UCSD-AML1 (cell line): ENCODE results near the gene ABHD1.

Experiments used
- DNase-seq: peaks from one replicate; lab custom pipeline; 2025; ENCODE audit not compliant: unreplicated experiment; lab: John Stamatoyannopoulos, UW

Gene ABHD1

GRCh38 chr2:27086724-27087593 lies 36.7 kb upstream of the ABHD1 start, which contains the start of gene KHK:
Gene KHK (plus strand): TSS chr2:27086772. CDS start chr2:27087260, 488 bp downstream.
- no peak for DNase-seq

GRCh38 chr2:27087823-27088410 lies 35.7 kb upstream of the ABHD1 start:
- DNase-seq = no peak

GRCh38 chr2:27088634-27089033 lies 35.0 kb upstream of the ABHD1 start:
- no peak for DNase-seq

GRCh38 chr2:27089111-27089954 lies 34.3 kb upstream of the ABHD1 start:
- DNase-seq = no peak

GRCh38 chr2:27091746-27092695 lies 31.6 kb upstream of the ABHD1 start:
- no peak for DNase-seq

- peak; percentile 52 for DNase-seq
Measured at GRCh38 chr2:27092696-27093429, 30.8 kb upstream of the ABHD1 start.

GRCh38 chr2:27093430-27094352 lies 29.9 kb upstream of the ABHD1 start:
- no peak for DNase-seq

- DNase-seq = no peak
Measured at GRCh38 chr2:27094353-27094984, 29.1 kb upstream of the ABHD1 start.

- no peak for DNase-seq
Measured at GRCh38 chr2:27095427-27095744, 28.2 kb upstream of the ABHD1 start.

- peak; percentile 50 for DNase-seq
Measured at GRCh38 chr2:27095745-27096651, 27.6 kb upstream of the ABHD1 start.

GRCh38 chr2:27096748-27097297 lies 26.8 kb upstream of the ABHD1 start:
- DNase-seq = peak; percentile 22

- no peak for DNase-seq
Measured at GRCh38 chr2:27097341-27097740, 26.3 kb upstream of the ABHD1 start.

- DNase-seq = no peak
Measured at GRCh38 chr2:27099334-27099955, 24.2 kb upstream of the ABHD1 start.

GRCh38 chr2:27100036-27100435 lies 23.6 kb upstream of the ABHD1 start:
- DNase-seq = no peak

GRCh38 chr2:27102329-27102728 lies 21.3 kb upstream of the ABHD1 start:
- no peak for DNase-seq

GRCh38 chr2:27105981-27106380 lies 17.6 kb upstream of the ABHD1 start:
- no peak for DNase-seq

GRCh38 chr2:27108221-27108620 lies 15.4 kb upstream of the ABHD1 start:
- no peak for DNase-seq
